PC-3 (cell line): ENCODE results near the gene PRAMEF7. TPM values are rescaled to one million over a fixed set of nuclear protein-coding genes. Genes with fewer than 3 reads are reported as not detected.
"Not testable (repeated sequence)": the region's sequence is repeated elsewhere in the genome, so short reads cannot be mapped to it uniquely, and the experiment has no call there.

Source experiments
- ATAC-seq: fragments of 200-7000 bp; cut with Tn5 transposase; 2 replicates; pipeline ENCODE4 v1.9.1; 2020; ENCODE audit warnings: mild to moderate bottlenecking, moderate library complexity
- Bru-seq: library from RNA; stranded (reverse); fragments of 400-500 nt; gene quantifications from one replicate; lab custom pipeline; 2021; lab: Mats Ljungman, UMichigan
- BruChase-seq, 2 experiments: library from RNA; stranded (reverse); fragments of 400-500 nt; gene quantifications; one replicate each; lab custom pipeline; 2021; lab: Mats Ljungman, UMichigan
- BruUV-seq: library from RNA; stranded (reverse); fragments of 400-500 nt; replicated peaks from 2 replicates; lab custom pipeline; 2021; lab: Mats Ljungman, UMichigan
- CTCF ChIA-PET: fragments of 300-600 bp; sonication (Branson Sonifier 250); formaldehyde crosslinking; loops from one replicate; lab custom pipeline; 2022; ENCODE audit warnings: antibody characterized with exemption; lab: Charles Lee
- POLR2A ChIA-PET: fragments of 300-600 bp; sonication (Branson Sonifier 250); formaldehyde crosslinking; loops from one replicate; lab custom pipeline; 2022; ENCODE audit warnings: antibody characterized with exemption; ENCODE audit not compliant: unreplicated experiment; lab: Charles Lee
- DNase-seq: peaks from one replicate; pipeline ENCODE4 v3.0.0-alpha.2; 2015
- H2AFZ ChIP-seq: fragments of 300-600 bp; sonication (generic); 2 replicates; pipeline ENCODE4 v1.6.0; 2016; ENCODE audit warnings: antibody characterized with exemption, low read length
- H3F3A ChIP-seq: fragments of 300-600 bp; sonication (generic); one replicate; pipeline ENCODE4 v1.6.0; 2017; ENCODE audit warnings: antibody characterized with exemption, low read length, control low read depth, mild to moderate bottlenecking; ENCODE audit not compliant: unreplicated experiment
- H3K27ac ChIP-seq: fragments of 300-600 bp; sonication (generic); 2 replicates; pipeline ENCODE4 v1.5.1; 2016; ENCODE audit warnings: mild to moderate bottlenecking, low read length
- H3K27me3 ChIP-seq: fragments of 300-600 bp; sonication (generic); 2 replicates; pipeline ENCODE4 v1.6.1; 2016; ENCODE audit warnings: low read length, mixed read lengths
- H3K36me3 ChIP-seq: fragments of 300-600 bp; sonication (generic); 2 replicates; pipeline ENCODE4 v1.6.1; 2016; ENCODE audit warnings: low read depth, mixed run types, low read length, mixed read lengths
- H3K4me1 ChIP-seq: fragments of 300-600 bp; sonication (generic); 2 replicates; pipeline ENCODE4 v1.5.1; 2016; ENCODE audit warnings: low read length; ENCODE audit not compliant: insufficient read depth
- H3K4me2 ChIP-seq: fragments of 300-600 bp; sonication (generic); 2 replicates; pipeline ENCODE4 v1.6.0; 2016; ENCODE audit warnings: low read length
- H3K4me3 ChIP-seq: fragments of 300-600 bp; sonication (generic); 2 replicates; pipeline ENCODE4 v1.5.1; 2016; ENCODE audit warnings: mild to moderate bottlenecking, low read length, mixed read lengths
- H3K79me2 ChIP-seq: fragments of 300-600 bp; sonication (generic); 2 replicates; pipeline ENCODE4 v1.6.1; 2017; ENCODE audit warnings: low read length, mixed read lengths
- H3K9ac ChIP-seq: fragments of 300-600 bp; sonication (generic); 2 replicates; pipeline ENCODE4 v1.6.0; 2016; ENCODE audit warnings: mild to moderate bottlenecking, low read length
- H3K9me2 ChIP-seq: fragments of 300-600 bp; sonication (generic); replicated peaks from 2 replicates; pipeline ENCODE4 v1.6.1; 2016; ENCODE audit warnings: mixed run types, low read length, mixed read lengths
- H3K9me3 ChIP-seq: fragments of 300-600 bp; sonication (generic); 2 replicates; pipeline ENCODE4 v1.6.1; 2016; ENCODE audit warnings: low read length, mixed read lengths
- H4K20me1 ChIP-seq: fragments of 300-600 bp; sonication (generic); 2 replicates; pipeline ENCODE4 v1.6.1; 2016; ENCODE audit warnings: low read length, mixed read lengths
- intact Hi-C: fragments of 100-400 bp; cut with micrococcal nuclease; formaldehyde crosslinking; loops from 2 replicates; pipeline ENCODE4 v1.9.0; 2023
- long read RNA-seq: library from polyadenylated mRNA; unstranded; transcript quantifications from one replicate; pipeline ENCODE4 v2.0.0, GENCODE V29; 2021; ENCODE audit not compliant: unreplicated experiment
- total RNA-seq: library from RNA; depleted of rRNA; stranded (reverse); fragments of >200 nt; gene quantifications from 2 replicates; pipeline ENCODE4 v1.2.3, GENCODE V29; 2014; rRNA removed

PRAMEF7 gene
- not detected in 2 replicates for total RNA-seq
- Bru-seq, nascent RNA, result not detected
- BruChase-seq, experiment 1, labeled RNA remaining after a 6-hour chase, result not detected
- not detected for BruChase-seq, experiment 2, labeled RNA remaining after a 2-hour chase
- long read RNA-seq, result 0 reads

GRCh38 chr1:12916310-12916709, at the start of gene PRAMEF7:
PRAMEF7 (plus strand) TSS chr1:12916610; CDS start chr1:12917693, 1,083 bp downstream.
- H3K9ac ChIP-seq, H4K20me1 ChIP-seq, BruUV-seq, DNase-seq, POLR2A ChIA-PET, H3K27me3 ChIP-seq, CTCF ChIA-PET, H3K4me3 ChIP-seq, H3K4me1 ChIP-seq, H3K27ac ChIP-seq, H3F3A ChIP-seq, ATAC-seq, H2AFZ ChIP-seq, H3K4me2 ChIP-seq, H3K9me2 ChIP-seq, intact Hi-C loops, H3K79me2 ChIP-seq, H3K36me3 ChIP-seq, H3K9me3 ChIP-seq: not testable (repeated sequence)

- H3F3A ChIP-seq, H3K9me3 ChIP-seq, H3K27ac ChIP-seq, H3K9ac ChIP-seq, H2AFZ ChIP-seq, BruUV-seq, H3K4me2 ChIP-seq, H3K9me2 ChIP-seq, ATAC-seq, H3K36me3 ChIP-seq, H4K20me1 ChIP-seq, DNase-seq, H3K79me2 ChIP-seq, H3K27me3 ChIP-seq, H3K4me1 ChIP-seq, intact Hi-C loops, POLR2A ChIA-PET, CTCF ChIA-PET, H3K4me3 ChIP-seq: not testable (repeated sequence)
Measured at GRCh38 chr1:12878453-12878852, 38.0 kb upstream of the PRAMEF7 start.

- H3K27me3 ChIP-seq, H3K4me1 ChIP-seq, H3K36me3 ChIP-seq, intact Hi-C loops, POLR2A ChIA-PET, H4K20me1 ChIP-seq, H3K27ac ChIP-seq, H3K9me2 ChIP-seq, H2AFZ ChIP-seq, H3K4me2 ChIP-seq, H3K9ac ChIP-seq, ATAC-seq, H3K4me3 ChIP-seq, BruUV-seq, H3F3A ChIP-seq, H3K9me3 ChIP-seq, H3K79me2 ChIP-seq, DNase-seq, CTCF ChIA-PET: not testable (repeated sequence)
Measured at GRCh38 chr1:12886101-12886500, 30.3 kb upstream of the PRAMEF7 start, which contains the start of gene PRAMEF4. PRAMEF4 (minus strand) TSS chr1:12886201; CDS start chr1:12883394, 2,807 bp downstream.

GRCh38 chr1:12898170-12898569, 18.2 kb upstream of the PRAMEF7 start, which contains the start of gene PRAMEF10:
PRAMEF10 (minus strand) TSS chr1:12898270; CDS start chr1:12895847, 2,423 bp downstream.
- ATAC-seq, H3K9me2 ChIP-seq, CTCF ChIA-PET, H3K79me2 ChIP-seq, H3K36me3 ChIP-seq, H4K20me1 ChIP-seq, H3K4me2 ChIP-seq, H3K4me3 ChIP-seq, POLR2A ChIA-PET, BruUV-seq, intact Hi-C loops, H3F3A ChIP-seq, H2AFZ ChIP-seq, H3K27ac ChIP-seq, H3K9me3 ChIP-seq, DNase-seq, H3K4me1 ChIP-seq, H3K27me3 ChIP-seq, H3K9ac ChIP-seq: not testable (repeated sequence)

- H3K9ac ChIP-seq, CTCF ChIA-PET, H3K36me3 ChIP-seq, ATAC-seq, H3K9me2 ChIP-seq, BruUV-seq, H3K4me2 ChIP-seq, H3K79me2 ChIP-seq, intact Hi-C loops, H3F3A ChIP-seq, H2AFZ ChIP-seq, H3K4me1 ChIP-seq, H4K20me1 ChIP-seq, DNase-seq, POLR2A ChIA-PET, H3K4me3 ChIP-seq, H3K27me3 ChIP-seq, H3K9me3 ChIP-seq, H3K27ac ChIP-seq: not testable (repeated sequence)
Measured at GRCh38 chr1:12899186-12899585, 17.2 kb upstream of the PRAMEF7 start.

GRCh38 chr1:12903793-12904572, 12.4 kb upstream of the PRAMEF7 start:
- H3K36me3 ChIP-seq, H3K4me3 ChIP-seq, H3K9me3 ChIP-seq, H2AFZ ChIP-seq, POLR2A ChIA-PET, H4K20me1 ChIP-seq, ATAC-seq, H3K9me2 ChIP-seq, DNase-seq, intact Hi-C loops, H3K4me2 ChIP-seq, H3K27ac ChIP-seq, CTCF ChIA-PET, H3K27me3 ChIP-seq, BruUV-seq, H3K9ac ChIP-seq, H3F3A ChIP-seq, H3K4me1 ChIP-seq, H3K79me2 ChIP-seq: not testable (repeated sequence)
